Measurements from ENCODE around the gene PALLD.

DNA sequence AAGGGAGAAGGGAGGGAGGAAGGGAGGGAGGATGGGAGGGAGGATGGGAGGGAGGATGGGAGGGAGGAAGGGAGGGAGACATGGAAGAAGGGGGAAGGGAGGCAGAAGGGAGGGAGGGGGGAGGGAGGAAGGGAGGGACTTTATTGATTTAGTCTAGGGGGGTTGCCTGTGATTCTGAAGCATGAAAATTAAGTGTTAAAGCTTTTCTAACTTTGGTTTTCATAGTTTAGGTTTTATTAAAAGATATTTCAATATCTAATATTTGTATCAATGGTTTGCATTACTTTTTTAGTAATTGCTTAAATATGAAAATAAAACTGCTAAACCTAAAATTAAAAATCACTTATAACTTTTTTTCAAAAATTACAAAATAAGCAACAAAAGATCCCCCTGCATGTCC is 2.4 kb downstream of the PALLD start:
- TF ChIP-seq, protein P1, sequence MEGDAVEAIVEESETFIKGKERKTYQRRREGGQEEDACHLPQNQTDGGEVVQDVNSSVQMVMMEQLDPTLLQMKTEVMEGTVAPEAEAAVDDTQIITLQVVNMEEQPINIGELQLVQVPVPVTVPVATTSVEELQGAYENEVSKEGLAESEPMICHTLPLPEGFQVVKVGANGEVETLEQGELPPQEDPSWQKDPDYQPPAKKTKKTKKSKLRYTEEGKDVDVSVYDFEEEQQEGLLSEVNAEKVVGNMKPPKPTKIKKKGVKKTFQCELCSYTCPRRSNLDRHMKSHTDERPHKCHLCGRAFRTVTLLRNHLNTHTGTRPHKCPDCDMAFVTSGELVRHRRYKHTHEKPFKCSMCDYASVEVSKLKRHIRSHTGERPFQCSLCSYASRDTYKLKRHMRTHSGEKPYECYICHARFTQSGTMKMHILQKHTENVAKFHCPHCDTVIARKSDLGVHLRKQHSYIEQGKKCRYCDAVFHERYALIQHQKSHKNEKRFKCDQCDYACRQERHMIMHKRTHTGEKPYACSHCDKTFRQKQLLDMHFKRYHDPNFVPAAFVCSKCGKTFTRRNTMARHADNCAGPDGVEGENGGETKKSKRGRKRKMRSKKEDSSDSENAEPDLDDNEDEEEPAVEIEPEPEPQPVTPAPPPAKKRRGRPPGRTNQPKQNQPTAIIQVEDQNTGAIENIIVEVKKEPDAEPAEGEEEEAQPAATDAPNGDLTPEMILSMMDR (IDR thresholded peaks at IDR 0.05; ENCODE audit: low read length) = no peak
- no peak for TF ChIP-seq EZH2 (IDR thresholded peaks at IDR 0.05; ENCODE audit: borderline replicate concordance, low read length)
